Activated naive CD8-positive, alpha-beta T cell treated with anti-CD3 and anti-CD28 coated beads, Interleukin-2, amount 10 ng/mL, durations not matched to agents 7 days and 5 days (primary cell): Measurements from ENCODE around the gene CDH18. TPM values are rescaled to one million over a fixed set of nuclear protein-coding genes. Genes with fewer than 3 reads are reported as not detected.

Experiments
- ATAC-seq: fragments of 150-1000 bp; cut with Tn5 transposase; one replicate; pipeline ENCODE4 v1.10.0; 2021; ENCODE audit warnings: low read depth, moderate library complexity
- POLR2A ChIA-PET: fragments of 350-600 bp; sonication (Branson Sonifier 250); formaldehyde crosslinking; loops from one replicate; lab custom pipeline; 2021; ENCODE audit warnings: antibody characterized with exemption; lab: Charles Lee
- DNase-seq: peaks from one replicate; pipeline ENCODE4 v3.0.0; 2021
- H3K27ac Mint-ChIP-seq: one replicate; pipeline ENCODE4 v1.8.0; 2022; ENCODE audit warnings: mild to moderate bottlenecking, mixed read lengths
- H3K27me3 Mint-ChIP-seq: one replicate; pipeline ENCODE4 v1.8.0; 2022; ENCODE audit warnings: mild to moderate bottlenecking, moderate library complexity, mixed read lengths
- H3K36me3 Mint-ChIP-seq: one replicate; pipeline ENCODE4 v1.8.0; 2021; ENCODE audit warnings: mild to moderate bottlenecking, mixed read lengths
- H3K4me1 Mint-ChIP-seq: one replicate; pipeline ENCODE4 v1.8.0; 2021; ENCODE audit warnings: mixed read lengths
- H3K4me3 Mint-ChIP-seq: one replicate; pipeline ENCODE4 v1.8.0; 2022; ENCODE audit warnings: mild to moderate bottlenecking, moderate library complexity, mixed read lengths
- H3K9me3 Mint-ChIP-seq: one replicate; pipeline ENCODE4 v1.8.0; 2021; ENCODE audit warnings: mixed read lengths
- total RNA-seq, 2 experiments: library from RNA; stranded (reverse); gene quantifications; one replicate each; pipeline ENCODE4 v1.2.3, GENCODE V29; 2021

CDH18 gene
- total RNA-seq, 2 experiments from 2014 or later: not detected

DNA sequence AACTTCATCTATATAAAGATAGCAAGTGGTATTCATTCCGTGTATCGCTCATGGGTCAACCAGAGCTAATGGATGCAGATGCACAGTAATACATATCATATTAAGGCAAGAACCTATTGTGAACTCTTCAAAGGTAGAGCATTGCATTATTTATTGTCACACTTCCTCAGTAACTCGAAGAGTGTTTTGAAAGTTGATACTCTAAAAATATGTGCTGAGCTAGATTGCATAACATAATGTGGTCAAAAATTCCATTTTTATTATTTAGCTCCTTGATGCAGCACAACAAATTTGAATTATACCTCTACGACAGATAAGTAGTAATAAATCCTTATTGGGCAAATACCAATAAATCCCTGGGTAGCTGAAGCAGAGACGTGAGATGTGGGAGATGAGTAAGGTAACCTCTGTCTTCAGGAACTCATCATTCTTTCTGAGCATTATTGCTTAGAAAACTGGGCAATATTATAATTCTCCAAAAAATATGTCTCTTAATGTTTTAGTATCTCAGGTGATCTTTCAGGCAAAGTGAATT lies 70.3 kb downstream of the CDH18 start:
- no peak overlapping the region for H3K27ac Mint-ChIP-seq

GRCh38 chr5:19910136-19910535 lies 77.9 kb downstream of the CDH18 start:
- ATAC-seq (no peak), DNase-seq (no peak)
- POLR2A ChIA-PET: interaction anchor here (0.8 kb wide), 1 partner anchor 25 kb away, joined by 3 read pairs; no protein-coding TSS in a partner anchor
- no peaks in the 10 kb centered on the region for H3K27me3 Mint-ChIP-seq
- no peak overlapping the region for H3K27ac Mint-ChIP-seq
- H3K36me3 Mint-ChIP-seq: no peaks in the 10 kb centered on the region
- H3K4me1 Mint-ChIP-seq: no peaks in the 10 kb centered on the region
- no peaks in the 10 kb centered on the region for H3K9me3 Mint-ChIP-seq
- H3K4me3 Mint-ChIP-seq: no peak overlapping the region

More for the DNA sequence above, 70.3 kb downstream of the CDH18 start:
- Mint-ChIP-seq H3K9me3 (peaks cover 1% of the 10 kb centered on the region), H3K4me3 (no peak overlapping the region), H3K4me1 (no peaks in the 10 kb centered on the region), H3K27me3 (no peaks in the 10 kb centered on the region), H3K36me3 (no peaks in the 10 kb centered on the region)
- POLR2A ChIA-PET: no interaction called here
- DNase-seq (no peak), ATAC-seq (no peak)

GRCh38 chr5:19904766-19905165 lies 83.2 kb downstream of the CDH18 start:
- Mint-ChIP-seq H3K27me3 (no peaks in the 10 kb centered on the region), H3K9me3 (peaks cover 1% of the 10 kb centered on the region), H3K36me3 (no peaks in the 10 kb centered on the region), H3K4me1 (no peaks in the 10 kb centered on the region), H3K27ac (no peak overlapping the region), H3K4me3 (no peak overlapping the region)
- ATAC-seq (no peak), DNase-seq (no peak)
- POLR2A ChIA-PET: no interaction called here

DNA sequence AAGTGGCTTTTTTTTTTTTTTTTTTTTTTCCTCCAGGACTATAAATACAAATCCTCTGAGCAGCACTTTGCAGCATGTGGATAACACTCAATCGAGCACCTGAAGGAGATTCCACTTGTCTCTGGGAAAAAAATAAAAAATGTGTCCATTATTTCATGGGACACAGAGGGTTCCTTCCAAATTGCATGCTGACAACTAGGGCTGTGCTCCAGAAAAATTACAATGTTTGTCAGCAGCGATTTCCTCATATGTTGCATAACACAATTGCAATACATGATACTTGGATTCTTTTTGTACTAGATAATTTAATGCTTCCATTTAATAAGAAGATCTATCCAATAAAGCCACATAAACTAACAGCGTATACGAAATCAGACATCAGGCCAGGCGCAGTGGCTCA lies 84.4 kb downstream of the CDH18 start:
- no peak overlapping the region for H3K27ac Mint-ChIP-seq
- peaks cover 1% of the 10 kb centered on the region for H3K9me3 Mint-ChIP-seq
- POLR2A ChIA-PET: no interaction called here
- ATAC-seq (no peak), DNase-seq (no peak)
- no peak overlapping the region for H3K4me3 Mint-ChIP-seq
- no peaks in the 10 kb centered on the region for H3K36me3 Mint-ChIP-seq
- H3K4me1 Mint-ChIP-seq: no peaks in the 10 kb centered on the region
- no peaks in the 10 kb centered on the region for H3K27me3 Mint-ChIP-seq

GRCh38 chr5:19902316-19902934 lies 85.6 kb downstream of the CDH18 start:
- POLR2A ChIA-PET: no interaction called here
- no peaks in the 10 kb centered on the region for H3K36me3 Mint-ChIP-seq
- ATAC-seq (no peak), DNase-seq (no peak)
- no peaks in the 10 kb centered on the region for H3K27me3 Mint-ChIP-seq
- no peaks in the 10 kb centered on the region for H3K4me1 Mint-ChIP-seq
- H3K4me3 Mint-ChIP-seq: no peak overlapping the region
- H3K27ac Mint-ChIP-seq: no peak overlapping the region
- peaks cover 1% of the 10 kb centered on the region for H3K9me3 Mint-ChIP-seq

GRCh38 chr5:19900269-19900668 lies 87.7 kb downstream of the CDH18 start:
- DNase-seq: no peak
- Mint-ChIP-seq H3K36me3 (no peaks in the 10 kb centered on the region), H3K27ac (no peak overlapping the region), H3K4me3 (no peak overlapping the region), H3K27me3 (no peaks in the 10 kb centered on the region), H3K9me3 (peaks cover 1% of the 10 kb centered on the region), H3K4me1 (no peaks in the 10 kb centered on the region)
- no peak for ATAC-seq
- POLR2A ChIA-PET: no interaction called here

DNA sequence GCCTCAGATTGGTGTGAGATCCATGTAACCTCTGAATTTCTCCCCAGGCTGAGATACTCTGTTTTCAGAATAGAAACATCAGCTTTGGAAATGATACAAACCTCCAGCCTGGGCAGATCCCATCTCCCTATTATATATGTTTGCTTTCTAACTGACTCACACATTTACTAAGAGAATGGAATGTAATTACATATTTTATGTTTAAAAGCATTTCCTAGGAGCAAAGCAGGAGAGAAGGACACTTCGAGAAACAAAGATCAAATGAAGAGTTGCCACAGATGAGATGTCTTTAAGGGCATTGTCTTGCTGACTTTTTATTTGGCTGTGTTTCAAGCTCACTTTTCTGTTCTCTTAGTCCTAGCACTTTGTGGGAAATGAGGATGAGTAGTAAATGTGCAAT lies 96.3 kb downstream of the CDH18 start:
- POLR2A ChIA-PET: no interaction called here
- no peaks in the 10 kb centered on the region for H3K36me3 Mint-ChIP-seq

DNA sequence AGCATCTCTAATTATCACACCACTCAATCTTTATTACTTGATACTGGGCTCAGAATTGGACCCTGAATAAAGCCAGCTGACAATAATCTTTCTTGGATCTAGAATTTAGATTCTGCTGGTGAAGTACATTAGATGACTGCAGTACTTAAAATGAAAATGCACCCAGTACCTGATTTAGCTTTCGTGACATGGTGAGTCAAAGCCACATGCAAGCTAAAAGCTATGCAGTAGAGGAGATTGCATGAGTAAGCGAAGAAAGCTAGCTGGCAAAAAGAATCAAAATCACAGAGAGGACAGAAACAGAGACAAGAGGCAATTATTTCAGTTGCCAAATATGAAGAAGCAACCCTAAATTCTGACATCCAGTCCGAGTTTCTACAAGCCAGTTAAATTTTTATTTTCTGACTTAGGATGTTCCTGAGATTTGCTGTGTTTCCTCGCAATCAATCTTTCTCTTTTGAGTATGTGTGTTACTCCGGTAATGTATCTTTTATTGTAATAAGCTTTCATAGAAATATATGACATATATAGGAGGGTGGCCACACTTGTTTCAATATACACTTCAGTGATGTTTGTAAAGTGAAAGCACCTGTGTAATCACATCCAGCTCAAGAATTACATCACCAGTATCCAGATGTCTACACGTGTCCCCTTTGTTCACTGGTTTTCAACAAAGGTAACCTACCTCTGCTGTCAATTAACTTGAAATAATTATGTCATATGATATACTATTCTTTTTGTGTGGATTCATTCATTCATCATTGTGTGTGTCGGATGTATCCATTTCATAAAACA lies 101.7 kb downstream of the CDH18 start:
- Mint-ChIP-seq H3K4me3 (no peak overlapping the region), H3K27ac (no peak overlapping the region), H3K4me1 (no peaks in the 10 kb centered on the region), H3K27me3 (no peaks in the 10 kb centered on the region), H3K36me3 (no peaks in the 10 kb centered on the region), H3K9me3 (peaks cover 4% of the 10 kb centered on the region)
- POLR2A ChIA-PET: no interaction called here
- ATAC-seq (no peak), DNase-seq (no peak)

More for the DNA sequence above, 96.3 kb downstream of the CDH18 start:
- H3K27ac Mint-ChIP-seq: no peak overlapping the region
- ATAC-seq (no peak), DNase-seq (no peak)
- H3K4me1 Mint-ChIP-seq: no peaks in the 10 kb centered on the region
- H3K9me3 Mint-ChIP-seq: peaks cover 2% of the 10 kb centered on the region
- no peaks in the 10 kb centered on the region for H3K27me3 Mint-ChIP-seq
- no peak overlapping the region for H3K4me3 Mint-ChIP-seq

DNA sequence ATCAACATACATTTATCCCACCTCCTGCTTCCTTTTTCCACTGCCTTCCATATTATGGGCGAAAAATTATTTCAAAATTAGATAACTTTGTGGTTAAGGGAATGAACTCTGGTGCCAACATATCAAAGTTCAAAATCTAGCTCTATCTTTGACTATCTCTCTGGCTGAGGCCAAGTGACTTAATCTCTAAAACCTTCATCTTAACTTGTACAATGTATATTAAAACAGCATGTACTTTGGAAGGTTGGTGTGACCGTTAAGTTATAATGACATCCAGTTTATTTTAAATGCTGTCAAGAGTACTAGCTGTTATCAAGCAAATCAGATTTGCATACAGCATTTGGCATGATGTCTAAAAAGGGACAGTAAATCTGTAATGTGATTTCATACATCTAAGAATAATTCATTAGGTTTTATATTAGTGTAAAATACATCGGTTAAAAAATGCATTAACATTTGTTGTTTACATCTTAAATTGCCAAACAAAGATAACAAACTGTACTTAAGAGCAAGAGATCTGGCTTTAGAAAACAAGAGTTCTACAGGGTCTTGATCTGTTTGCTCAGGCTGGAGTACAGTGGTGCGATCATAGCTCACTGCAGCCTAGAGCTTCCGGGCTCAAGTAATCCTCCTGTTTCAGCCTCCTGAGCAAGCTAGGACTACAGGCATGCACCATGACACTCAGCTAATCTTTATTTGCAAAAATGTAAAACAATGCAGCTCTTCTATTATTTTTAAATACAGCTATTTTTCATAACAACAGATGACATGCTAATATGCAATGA lies 102.8 kb downstream of the CDH18 start:
- no peak overlapping the region for H3K27ac Mint-ChIP-seq
- peaks cover 4% of the 10 kb centered on the region for H3K9me3 Mint-ChIP-seq
- H3K27me3 Mint-ChIP-seq: no peaks in the 10 kb centered on the region
- no peaks in the 10 kb centered on the region for H3K4me1 Mint-ChIP-seq
- POLR2A ChIA-PET: no interaction called here
- DNase-seq (no peak), ATAC-seq (no peak)
- no peak overlapping the region for H3K4me3 Mint-ChIP-seq
- H3K36me3 Mint-ChIP-seq: no peaks in the 10 kb centered on the region

DNA sequence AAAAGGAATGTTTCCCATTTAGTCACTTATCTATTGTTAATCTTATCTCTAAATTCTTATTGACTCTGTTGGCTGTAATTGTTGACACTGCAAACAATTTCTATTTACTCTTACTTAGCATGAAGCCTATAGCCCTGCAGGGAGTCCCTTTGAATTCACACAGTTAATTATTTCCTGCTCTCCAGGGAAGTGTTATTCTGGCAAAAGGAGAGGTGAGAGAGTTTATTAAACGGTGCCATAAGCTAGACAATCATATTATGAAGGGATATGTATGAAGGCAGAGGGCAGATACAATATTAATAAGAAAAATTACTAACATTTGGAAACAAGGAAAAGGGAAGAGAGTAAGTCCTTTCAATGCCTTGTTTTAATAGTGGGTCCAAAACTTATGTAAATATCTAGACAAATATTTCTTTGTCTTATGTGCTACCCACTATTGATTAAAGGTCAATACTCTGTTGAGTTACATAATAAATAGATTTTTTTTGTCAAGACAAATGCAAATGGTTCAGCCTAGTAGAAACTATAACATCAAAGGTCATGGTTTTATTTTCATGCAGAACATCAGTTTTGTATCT lies 107.1 kb downstream of the CDH18 start:
- Mint-ChIP-seq H3K9me3 (peaks cover 2% of the 10 kb centered on the region), H3K4me3 (no peak overlapping the region), H3K36me3 (no peaks in the 10 kb centered on the region), H3K27ac (no peak overlapping the region), H3K4me1 (no peaks in the 10 kb centered on the region), H3K27me3 (no peaks in the 10 kb centered on the region)
- DNase-seq (no peak), ATAC-seq (no peak)
- POLR2A ChIA-PET: no interaction called here

DNA sequence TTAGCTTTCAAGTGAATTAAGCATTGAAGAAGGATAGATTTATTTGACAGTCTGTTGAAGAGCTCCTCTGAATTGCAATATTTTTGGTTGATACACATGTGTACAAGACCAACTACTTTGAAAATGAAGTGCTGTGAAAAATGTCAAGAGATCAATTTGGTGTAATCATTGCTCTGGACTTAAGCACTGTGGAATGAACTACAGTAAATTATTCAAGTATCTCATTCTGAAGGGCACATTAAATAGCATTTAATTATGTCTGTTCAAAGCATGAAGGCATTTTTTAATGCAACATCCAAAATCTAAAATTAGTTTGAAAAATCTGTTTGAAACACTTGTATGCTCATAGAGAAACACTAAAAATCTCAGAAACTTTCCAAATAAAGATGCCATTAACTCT lies 107.5 kb downstream of the CDH18 start:
- POLR2A ChIA-PET: no interaction called here
- no peaks in the 10 kb centered on the region for H3K36me3 Mint-ChIP-seq
- H3K4me1 Mint-ChIP-seq: no peaks in the 10 kb centered on the region
- H3K9me3 Mint-ChIP-seq: peaks cover 2% of the 10 kb centered on the region
- H3K27me3 Mint-ChIP-seq: no peaks in the 10 kb centered on the region
- ATAC-seq (no peak), DNase-seq (no peak)
- H3K27ac Mint-ChIP-seq: no peak overlapping the region
- no peak overlapping the region for H3K4me3 Mint-ChIP-seq

GRCh38 chr5:19874811-19875210 lies 113.2 kb downstream of the CDH18 start:
- Mint-ChIP-seq H3K9me3 (peaks cover 3% of the 10 kb centered on the region), H3K27me3 (no peaks in the 10 kb centered on the region), H3K36me3 (no peaks in the 10 kb centered on the region), H3K27ac (no peak overlapping the region), H3K4me3 (no peak overlapping the region), H3K4me1 (no peaks in the 10 kb centered on the region)
- POLR2A ChIA-PET: no interaction called here
- ATAC-seq (no peak), DNase-seq (no peak)

DNA sequence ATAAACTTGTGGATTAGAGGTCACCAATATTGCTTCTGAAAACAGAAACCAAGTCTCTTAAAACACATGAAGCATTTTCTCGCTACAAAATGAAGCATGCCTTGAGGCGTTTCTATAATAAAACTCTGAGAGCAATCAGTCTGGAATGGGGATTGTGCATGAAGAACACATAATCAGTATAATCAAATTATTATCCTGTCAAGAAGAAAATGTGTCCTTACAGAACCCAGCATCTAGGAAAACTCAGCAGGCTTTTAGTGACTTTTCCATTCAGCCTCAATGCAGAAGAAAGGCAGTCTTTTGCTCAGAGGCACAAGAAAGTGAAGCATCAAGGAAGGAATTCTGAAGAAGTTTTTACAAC lies 121.9 kb downstream of the CDH18 start:
- DNase-seq: no peak
- no peak overlapping the region for H3K27ac Mint-ChIP-seq
- no peaks in the 10 kb centered on the region for H3K4me1 Mint-ChIP-seq
- H3K4me3 Mint-ChIP-seq: no peak overlapping the region
- H3K9me3 Mint-ChIP-seq: peaks cover 7% of the 10 kb centered on the region
- POLR2A ChIA-PET: no interaction called here
- no peaks in the 10 kb centered on the region for H3K27me3 Mint-ChIP-seq
- no peaks in the 10 kb centered on the region for H3K36me3 Mint-ChIP-seq
- ATAC-seq: no peak
